ENCODE data around the gene TTC38. TPM values are rescaled to one million over a fixed set of nuclear protein-coding genes. Genes with fewer than 3 reads are reported as not detected.

The TTC38 gene
- total and polyA plus RNA-seq, 2 donors (not counting 3 experiments of a cell fraction or from before 2014, with no cell fraction given): 31.6 to 39.7 TPM

DNA sequence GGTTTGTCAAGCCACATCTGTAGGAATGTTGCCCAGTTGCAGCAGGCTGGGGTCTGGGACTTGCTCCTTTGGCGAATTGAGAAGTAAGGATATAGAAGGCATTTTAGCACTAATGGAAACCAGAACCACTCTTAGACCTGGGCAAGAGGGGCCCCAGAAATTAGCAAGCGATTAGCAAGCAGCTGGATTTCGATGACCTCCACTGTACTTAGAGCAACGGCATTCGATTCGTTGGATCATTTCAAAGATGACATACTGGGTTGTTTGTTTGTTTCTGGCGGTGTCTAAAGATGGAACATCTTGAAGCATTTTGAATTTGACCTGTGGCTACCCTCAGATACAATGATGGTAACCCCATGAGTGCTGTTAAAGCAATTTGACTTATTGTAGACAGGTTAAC lies 16.5 kb upstream of the TTC38 start:
- no peak overlapping the region for H2AFZ ChIP-seq (ENCODE audit: low read depth, low read length)
- intact Hi-C loops (cut with micrococcal nuclease) (loop anchor here (5.0 kb wide), 1 partner anchor 46 kb away; the partner anchor contains the start of gene GTSE1), dilution Hi-C loops (cut with MboI; ENCODE audit: extremely low pct_ligation_motif_present, low sequenced_read_pairs) (no loop called here)

More for the DNA sequence above, 16.5 kb upstream of the TTC38 start:
- Histone ChIP-seq H3K36me3 (ENCODE audit: control insufficient read depth in 2 of 2, extremely low read depth in 1 of 2, insufficient read depth in 2 of 2, low read length in 2 of 2) (no peaks in the 10 kb centered on the region), H4K20me1 (replicated peaks; ENCODE audit: control insufficient read depth, extremely low read depth, insufficient read depth, low read length) (no peaks in the 10 kb centered on the region), H3K27me3 (ENCODE audit: control insufficient read depth in 2 of 2, insufficient read depth in 2 of 2, low read length in 2 of 2) (peaks cover 0 to 2% of the 10 kb centered on the region in 2 experiments), H3K4me2 (ENCODE audit: insufficient read depth, low read length) (peak overlapping the region; percentile 79), H3K79me2 (ENCODE audit: control insufficient read depth, insufficient read depth, low read length) (peaks cover 1% of the 10 kb centered on the region), H3K4me3 (replicated peaks in 1 of 3; ENCODE audit: insufficient read depth in 1 of 3, low read depth in 1 of 3, low read length in 3 of 3) (no peak overlapping the region), H3K9me1 (replicated peaks; ENCODE audit: control insufficient read depth, extremely low read depth, insufficient read depth, low read length) (no peaks in the 10 kb centered on the region), H3K9me3 (replicated peaks; ENCODE audit: control insufficient read depth, insufficient read depth, low read length) (no peaks in the 10 kb centered on the region), H3K9ac (replicated peaks; ENCODE audit: extremely low read depth, insufficient read depth, low read length) (no peak overlapping the region), H3K4me1 (ENCODE audit: control insufficient read depth, extremely low read depth, insufficient read depth, low read length) (peaks cover 6% of the 10 kb centered on the region), H3K27ac (ENCODE audit: insufficient read depth, low read depth, low read length) (no peak overlapping the region)
- no peak for TF ChIP-seq POLR2AphosphoS5 (IDR thresholded peaks at IDR 0.05; ENCODE audit: insufficient read depth, low read depth, low read length)
- no peak for TF ChIP-seq POLR2A (IDR thresholded peaks at IDR 0.05; ENCODE audit: low read depth, low read length)
- TF ChIP-seq CTCF (IDR thresholded peaks at IDR 0.05; ENCODE audit: extremely low read depth in 1 of 2, insufficient read depth in 1 of 2, low read depth in 1 of 2, low read length in 2 of 2): no peak
- no peak for TF ChIP-seq JUN (IDR thresholded peaks at IDR 0.05; ENCODE audit: borderline replicate concordance, insufficient read depth, insufficient read length, low read depth)
- TF ChIP-seq GATA2 (IDR thresholded peaks at IDR 0.05; ENCODE audit: insufficient read depth, insufficient read length, low read depth, low read length): no peak
- no peak for TF ChIP-seq EZH2 (IDR thresholded peaks at IDR 0.05; ENCODE audit: borderline replicate concordance, low read depth, low read length, severe bottlenecking)
- TF ChIP-seq FOS (IDR thresholded peaks at IDR 0.05; ENCODE audit: borderline replicate concordance, insufficient read depth, low read length): no peak
- TF ChIP-seq MAX (IDR thresholded peaks at IDR 0.05; ENCODE audit: insufficient read depth, insufficient read length): no peak
- no peak for TF ChIP-seq MYC (IDR thresholded peaks at IDR 0.05; ENCODE audit: low read depth, low read length)
- CTCF ChIA-PET: interaction anchor here (1.8 kb wide), 1 partner anchor 11 kb away, joined by 11 read pairs; the partner anchor contains the start of gene PKDREJ
- POLR2A ChIA-PET: no interaction called here
- TSS peak; percentile 41 for BruUV-seq (replicated peaks)
- no peak for DNase-seq (ENCODE audit: low read depth, low spot score)
- FAIRE-seq: no peak

Data from endothelial cell of umbilical vein (primary cell).